Superior temporal gyrus (tissue), 1 donor: ENCODE results near the gene PPM1F.
A peak's percentile ranks its signal among the peaks of the same experiment; 100 is the strongest.

Experiments
- DNase-seq: peaks from one replicate; pipeline ENCODE4 v3.0.0-alpha.2; 2016; ENCODE audit errors: extremely low spot score

PPM1F gene

GRCh38 chr22:21961127-21961867 is 8.6 kb upstream of the PPM1F start:
- no peak for DNase-seq

GRCh38 chr22:21960200-21961126 is 7.8 kb upstream of the PPM1F start:
- no peak for DNase-seq

- no peak for DNase-seq
Observed at GRCh38 chr22:21959274-21960074, 6.8 kb upstream of the PPM1F start.

- no peak for DNase-seq
Observed at GRCh38 chr22:21958360-21959273, 6.0 kb upstream of the PPM1F start.

GRCh38 chr22:21951931-21952465 is 650 bp downstream of the PPM1F start:
- no peak for DNase-seq

- DNase-seq, result no peak
Observed at GRCh38 chr22:21951062-21951461, 1.6 kb downstream of the PPM1F start.

- no peak for DNase-seq
Observed at GRCh38 chr22:21949948-21950347, 2.7 kb downstream of the PPM1F start.

- DNase-seq, result no peak
Observed at GRCh38 chr22:21949569-21949918, 3.1 kb downstream of the PPM1F start.

GRCh38 chr22:21948824-21949568 is 3.7 kb downstream of the PPM1F start:
- DNase-seq, result no peak

GRCh38 chr22:21948390-21948789 is 4.3 kb downstream of the PPM1F start:
- no peak for DNase-seq

GRCh38 chr22:21947040-21948014 is 5.3 kb downstream of the PPM1F start:
- DNase-seq, result peak; percentile 33

- DNase-seq, result no peak
Observed at GRCh38 chr22:21946262-21946925, 6.3 kb downstream of the PPM1F start.

GRCh38 chr22:21945453-21946261 is 7.0 kb downstream of the PPM1F start:
- DNase-seq, result no peak

GRCh38 chr22:21944871-21945270 is 7.8 kb downstream of the PPM1F start:
- DNase-seq, result no peak

GRCh38 chr22:21943571-21944448 is 8.8 kb downstream of the PPM1F start:
- no peak for DNase-seq
